COLO668 (cell line): ENCODE measurements around the gene TEX2.

Experiments used
- DNase-seq: peaks from one replicate; lab custom pipeline; 2025; ENCODE audit not compliant: unreplicated experiment; lab: John Stamatoyannopoulos, UW

The TEX2 gene

GRCh38 chr17:64120972-64121786, 141.9 kb downstream of the TEX2 start:
- peak; percentile 5 for DNase-seq

GRCh38 chr17:64120159-64120810, 142.8 kb downstream of the TEX2 start:
- peak; percentile 13 for DNase-seq

- no peak for DNase-seq
Measured at GRCh38 chr17:64117981-64118979, 144.8 kb downstream of the TEX2 start.

- no peak for DNase-seq
Measured at GRCh38 chr17:64115822-64116534, 147.1 kb downstream of the TEX2 start.

- DNase-seq: no peak
Measured at GRCh38 chr17:64115043-64115698, 147.9 kb downstream of the TEX2 start.

GRCh38 chr17:64113006-64113405, 150.1 kb downstream of the TEX2 start:
- DNase-seq: no peak

- DNase-seq: no peak
Measured at GRCh38 chr17:64111831-64112230, 151.2 kb downstream of the TEX2 start.

- no peak for DNase-seq
Measured at GRCh38 chr17:64110379-64111152, 152.5 kb downstream of the TEX2 start.

- no peak for DNase-seq
Measured at GRCh38 chr17:64109400-64109799, 153.7 kb downstream of the TEX2 start.

- peak; percentile 7 for DNase-seq
Measured at GRCh38 chr17:64107500-64108236, 155.4 kb downstream of the TEX2 start.

GRCh38 chr17:64106918-64107317, 156.1 kb downstream of the TEX2 start:
- no peak for DNase-seq

GRCh38 chr17:64103391-64104364, 159.4 kb downstream of the TEX2 start:
- no peak for DNase-seq

GRCh38 chr17:64102627-64103390, 160.3 kb downstream of the TEX2 start:
- DNase-seq: no peak

- DNase-seq: no peak
Measured at GRCh38 chr17:64099543-64099942, 163.5 kb downstream of the TEX2 start.
